Neural cell (in vitro differentiated cells): Measurements from ENCODE around the gene CRACR2B. TPM values are rescaled to one million over a fixed set of nuclear protein-coding genes. Genes with fewer than 3 reads are reported as not detected.

Experiments
- H2AFZ ChIP-seq: fragments of 200-600, 300-800 bp; sonication (generic), shearing (Covaris generic); 2 replicates; pipeline ENCODE4 v1.6.0; 2014; ENCODE audit warnings: low read depth, mild to moderate bottlenecking, antibody characterized with exemption, low read length, moderate library complexity
- H3F3A ChIP-seq: fragments of 200-600 bp; shearing (Covaris generic); 2 replicates; pipeline ENCODE4 v1.6.1; 2016; ENCODE audit warnings: mild to moderate bottlenecking, moderate library complexity, mixed read lengths, antibody characterized with exemption, low read length; ENCODE audit not compliant: insufficient read depth, poor library complexity, severe bottlenecking
- H3K27ac ChIP-seq: fragments of 200-600, 300-800 bp; sonication (generic), shearing (Covaris generic); 2 replicates; pipeline ENCODE4 v1.5.1; 2014; ENCODE audit warnings: mild to moderate bottlenecking, low read length, moderate library complexity
- H3K27me3 ChIP-seq: fragments of 300-800, 200-600 bp; sonication (generic), shearing (Covaris generic); 2 replicates; pipeline ENCODE4 v1.6.0; 2014; ENCODE audit warnings: mild to moderate bottlenecking, low read depth, low read length, moderate library complexity; ENCODE audit not compliant: insufficient read depth
- H3K36me3 ChIP-seq: fragments of 300-800, 200-600 bp; sonication (generic), shearing (Covaris generic); 2 replicates; pipeline ENCODE4 v1.5.1; 2014; ENCODE audit warnings: mild to moderate bottlenecking, antibody characterized with exemption, low read length, moderate library complexity; ENCODE audit not compliant: insufficient read depth
- H3K4me2 ChIP-seq: fragments of 300-800, 200-600 bp; sonication (generic), shearing (Covaris generic); 2 replicates; pipeline ENCODE4 v1.6.0; 2014; ENCODE audit warnings: mild to moderate bottlenecking, low read length
- H3K4me3 ChIP-seq: fragments of 300-800, 200-600 bp; sonication (generic), shearing (Covaris generic); 2 replicates; pipeline ENCODE4 v1.5.1; 2014; ENCODE audit warnings: mild to moderate bottlenecking, low read length, moderate library complexity
- H3K79me2 ChIP-seq: fragments of 200-600 bp; shearing (Covaris generic); replicated peaks from 2 replicates; pipeline ENCODE4 v1.6.0; 2014; ENCODE audit warnings: mild to moderate bottlenecking, low read length, moderate library complexity; ENCODE audit not compliant: insufficient read depth
- H3K9ac ChIP-seq: fragments of 300-800, 200-600 bp; sonication (generic), shearing (Covaris generic); 2 replicates; pipeline ENCODE4 v1.6.1; 2016; ENCODE audit warnings: mild to moderate bottlenecking, low read length, mixed read lengths
- H3K9me2 ChIP-seq: fragments of 200-600 bp; shearing (Covaris generic); 2 replicates; pipeline ENCODE4 v1.6.1; 2016; ENCODE audit warnings: mild to moderate bottlenecking, low read length, mixed read lengths; ENCODE audit not compliant: insufficient read depth
- H3K9me3 ChIP-seq: fragments of 200-600, 300-800 bp; sonication (generic), shearing (Covaris generic); 2 replicates; pipeline ENCODE4 v1.6.1; 2016; ENCODE audit warnings: mild to moderate bottlenecking, mixed run types, low read length, moderate library complexity, mixed read lengths
- H4K20me1 ChIP-seq: fragments of 200-600 bp; shearing (Covaris generic); 2 replicates; pipeline ENCODE4 v1.6.1; 2016; ENCODE audit warnings: mild to moderate bottlenecking, mixed run types; ENCODE audit not compliant: insufficient read depth
- CTCF ChIP-seq: fragments of 450-650 bp; IDR thresholded peaks from 2 replicates; pipeline ENCODE4 v1.5.1; 2014; ENCODE audit warnings: antibody characterized with exemption, mild to moderate bottlenecking, moderate library complexity; ENCODE audit not compliant: poor library complexity, severe bottlenecking
- EP300 ChIP-seq: fragments of 450-650 bp; conservative IDR thresholded peaks from 2 replicates; pipeline ENCODE4 v1.6.1; 2014; ENCODE audit warnings: antibody characterized with exemption, mild to moderate bottlenecking, moderate library complexity; ENCODE audit not compliant: poor library complexity, severe bottlenecking
- EZH2 ChIP-seq: fragments of 200-600, 300-800 bp; shearing (Covaris generic), sonication (generic); IDR thresholded peaks from 2 replicates; pipeline ENCODE4 v1.6.1; 2014; ENCODE audit warnings: antibody characterized with exemption, low read length, borderline replicate concordance, mild to moderate bottlenecking; ENCODE audit not compliant: insufficient read depth, poor library complexity, severe bottlenecking
- MXI1 ChIP-seq: fragments of 450-650 bp; conservative IDR thresholded peaks from 2 replicates; pipeline ENCODE4 v1.6.1; 2014; ENCODE audit warnings: antibody characterized with exemption, mild to moderate bottlenecking; ENCODE audit not compliant: poor library complexity, severe bottlenecking
- POLR2AphosphoS5 ChIP-seq: IDR thresholded peaks from 2 replicates; pipeline ENCODE4 v1.6.1; 2012
- RAD21 ChIP-seq: fragments of 450-650 bp; conservative IDR thresholded peaks from 2 replicates; pipeline ENCODE4 v1.6.1; 2014; ENCODE audit warnings: antibody characterized with exemption, mild to moderate bottlenecking, moderate library complexity
- REST ChIP-seq: IDR thresholded peaks from 2 replicates; pipeline ENCODE4 v1.6.1; 2012; ENCODE audit warnings: borderline replicate concordance
- SMC3 ChIP-seq: fragments of 450-650 bp; conservative IDR thresholded peaks from 2 replicates; pipeline ENCODE4 v1.6.1; 2014; ENCODE audit warnings: antibody characterized with exemption, mild to moderate bottlenecking, moderate library complexity; ENCODE audit not compliant: poor library complexity
- TAF1 ChIP-seq: IDR thresholded peaks from 2 replicates; pipeline ENCODE4 v1.6.1; 2012; ENCODE audit warnings: low read depth
- polyA plus RNA-seq: library from polyadenylated mRNA; depleted of rRNA; stranded (reverse); fragments of >200 nt; gene quantifications from 2 replicates; pipeline ENCODE4 v1.2.3, GENCODE V29; 2014

Gene CRACR2B
- polyA plus RNA-seq, 1 donor from 2014 or later, result 1.2 TPM

GRCh38 chr11:828506-829175, 922 bp downstream of the CRACR2B start:
- no peaks in the 10 kb centered on the region for H3K36me3 ChIP-seq
- peaks cover 42% of the 10 kb centered on the region for H3K27me3 ChIP-seq
- no peak overlapping the region for H3K4me2 ChIP-seq
- H3K9me3 ChIP-seq, result no peaks in the 10 kb centered on the region
- no peaks in the 10 kb centered on the region for H3K9me2 ChIP-seq
- H3K9ac ChIP-seq, result peak overlapping the region; percentile 25
- H3K27ac ChIP-seq, result no peak overlapping the region
- no peaks in the 10 kb centered on the region for H3K79me2 ChIP-seq
- no peak for TF ChIP-seq CTCF
- no peak for TF ChIP-seq SMC3
- TF ChIP-seq REST, result no peak
- TF ChIP-seq MXI1, result no peak
- TF ChIP-seq EP300, result no peak
- TF ChIP-seq RAD21, result no peak
- no peak for TF ChIP-seq TAF1
- TF ChIP-seq EZH2, result no peak
- TF ChIP-seq POLR2AphosphoS5, result no peak
- no peak overlapping the region for H2AFZ ChIP-seq
- H3K4me3 ChIP-seq, result peak overlapping the region; percentile 69
- H4K20me1 ChIP-seq, result no peaks in the 10 kb centered on the region
- no peaks in the 10 kb centered on the region for H3F3A ChIP-seq

GRCh38 chr11:829176-829846, 1.6 kb downstream of the CRACR2B start:
- H3F3A ChIP-seq, result no peaks in the 10 kb centered on the region
- peaks cover 42% of the 10 kb centered on the region for H3K27me3 ChIP-seq
- peak overlapping the region; percentile 15 for H3K9ac ChIP-seq
- no peaks in the 10 kb centered on the region for H3K9me2 ChIP-seq
- H2AFZ ChIP-seq, result no peak overlapping the region
- no peak overlapping the region for H3K27ac ChIP-seq
- no peaks in the 10 kb centered on the region for H3K79me2 ChIP-seq
- no peak overlapping the region for H3K4me2 ChIP-seq
- H3K9me3 ChIP-seq, result no peaks in the 10 kb centered on the region
- H4K20me1 ChIP-seq, result no peaks in the 10 kb centered on the region
- H3K4me3 ChIP-seq, result peak overlapping the region; percentile 69
- TF ChIP-seq RAD21, result no peak
- no peak for TF ChIP-seq EP300
- no peak for TF ChIP-seq POLR2AphosphoS5
- no peak for TF ChIP-seq CTCF
- no peak for TF ChIP-seq SMC3
- TF ChIP-seq REST, result no peak
- no peak for TF ChIP-seq EZH2
- TF ChIP-seq TAF1, result no peak
- TF ChIP-seq MXI1, result no peak
- H3K36me3 ChIP-seq, result no peaks in the 10 kb centered on the region
